Measurements from ENCODE around the gene NDRG4.

Gene NDRG4

DNA sequence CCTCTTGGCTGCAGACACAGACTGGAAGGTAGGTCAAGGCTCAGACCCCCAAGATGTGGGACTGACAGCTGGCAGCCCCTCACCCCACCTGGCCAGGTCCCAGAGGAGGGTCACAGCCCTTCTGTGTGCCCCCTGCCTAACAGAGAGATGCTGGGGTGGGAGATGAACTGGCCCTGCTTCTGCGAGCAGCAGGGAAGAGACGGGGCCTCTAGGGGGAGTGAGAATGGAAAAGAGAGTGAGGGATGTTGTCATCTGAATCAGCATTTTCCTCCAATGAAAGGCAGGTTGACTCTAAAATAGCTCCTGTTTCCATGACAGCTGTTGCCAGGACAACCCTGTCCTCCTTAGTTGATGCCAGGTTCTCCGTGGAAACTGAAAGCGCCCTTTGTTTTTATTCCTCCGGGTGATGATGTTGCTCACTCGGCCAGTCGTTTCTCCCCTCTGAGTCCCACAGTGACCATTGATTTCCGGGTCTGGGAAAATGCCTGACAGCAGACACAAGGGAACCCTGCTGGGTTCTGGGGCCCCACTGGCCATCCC is 4.9 kb upstream of the NDRG4 start:
- DNase-seq (ENCODE audit: low spot score), result peak; percentile 81

DNA sequence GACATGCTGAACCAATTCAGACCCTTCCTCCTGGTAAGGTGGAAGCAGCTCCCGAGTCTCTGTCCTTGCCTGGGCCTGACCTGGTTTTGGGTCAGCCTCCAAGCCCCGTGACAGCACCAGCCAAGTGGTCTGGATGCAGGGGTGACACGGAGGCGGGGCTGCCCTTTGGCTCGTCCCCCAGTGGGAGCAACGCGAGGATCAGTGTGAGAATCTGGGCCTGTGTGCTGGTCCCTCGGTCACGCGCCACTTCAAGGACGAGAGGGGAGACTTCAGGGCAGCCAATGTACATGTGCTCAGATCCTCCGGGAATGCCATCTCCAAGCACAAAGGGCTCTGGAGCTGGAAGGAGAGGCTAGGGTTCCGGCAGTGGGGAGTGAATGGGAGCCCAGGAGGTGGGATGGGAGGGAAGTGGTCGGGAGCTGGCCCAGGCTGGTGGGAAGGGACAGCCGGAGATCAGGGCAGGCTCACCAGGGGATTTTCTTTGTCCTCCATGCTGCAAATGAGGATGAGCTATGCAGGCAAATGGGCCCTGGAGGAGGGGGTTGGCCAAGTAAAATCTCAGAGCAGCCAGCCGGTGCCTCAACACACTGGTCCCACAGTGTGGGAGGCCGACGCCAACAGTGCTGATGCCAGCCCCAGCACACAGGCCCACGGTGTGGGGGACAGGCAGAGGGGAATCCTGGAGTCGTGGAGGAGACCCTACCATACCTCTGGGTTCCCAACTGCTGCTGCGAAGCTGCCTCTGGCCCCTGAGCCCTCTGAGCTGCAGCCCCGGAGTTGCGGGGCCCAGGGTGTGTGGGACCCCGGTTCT is 4.2 kb upstream of the NDRG4 start:
- DNase-seq (ENCODE audit: low spot score), result no peak

GRCh38 chr16:58497468-58497867 is 2.5 kb upstream of the NDRG4 start:
- DNase-seq (ENCODE audit: low spot score), result no peak

GRCh38 chr16:58497935-58498334 is 2.0 kb upstream of the NDRG4 start:
- DNase-seq (ENCODE audit: low spot score), result no peak

GRCh38 chr16:58498341-58499091 is 1.4 kb upstream of the NDRG4 start:
- DNase-seq (ENCODE audit: low spot score), result no peak

DNA sequence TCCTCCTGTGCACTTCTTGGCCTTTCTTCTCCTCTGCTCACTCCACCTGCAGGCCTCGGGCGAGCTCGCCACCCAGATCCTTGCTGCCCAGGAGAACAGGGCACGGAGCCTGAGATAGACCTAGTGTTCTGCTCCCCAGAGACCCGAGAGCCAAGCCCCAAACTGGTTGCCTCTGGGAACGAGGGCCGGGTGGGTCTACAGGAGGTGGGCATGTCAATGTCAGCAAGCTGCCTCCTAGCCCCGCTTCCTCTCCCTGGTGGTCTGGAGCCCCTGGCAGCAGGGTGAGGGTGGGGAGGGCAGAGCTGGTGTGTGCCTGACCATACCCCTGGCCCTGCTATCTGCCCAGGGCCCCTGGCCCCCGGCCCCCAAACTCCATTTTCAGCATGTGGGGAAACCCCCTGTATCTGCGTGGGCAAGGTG is 841 bp upstream of the NDRG4 start:
- DNase-seq (ENCODE audit: low spot score), result no peak

DNA sequence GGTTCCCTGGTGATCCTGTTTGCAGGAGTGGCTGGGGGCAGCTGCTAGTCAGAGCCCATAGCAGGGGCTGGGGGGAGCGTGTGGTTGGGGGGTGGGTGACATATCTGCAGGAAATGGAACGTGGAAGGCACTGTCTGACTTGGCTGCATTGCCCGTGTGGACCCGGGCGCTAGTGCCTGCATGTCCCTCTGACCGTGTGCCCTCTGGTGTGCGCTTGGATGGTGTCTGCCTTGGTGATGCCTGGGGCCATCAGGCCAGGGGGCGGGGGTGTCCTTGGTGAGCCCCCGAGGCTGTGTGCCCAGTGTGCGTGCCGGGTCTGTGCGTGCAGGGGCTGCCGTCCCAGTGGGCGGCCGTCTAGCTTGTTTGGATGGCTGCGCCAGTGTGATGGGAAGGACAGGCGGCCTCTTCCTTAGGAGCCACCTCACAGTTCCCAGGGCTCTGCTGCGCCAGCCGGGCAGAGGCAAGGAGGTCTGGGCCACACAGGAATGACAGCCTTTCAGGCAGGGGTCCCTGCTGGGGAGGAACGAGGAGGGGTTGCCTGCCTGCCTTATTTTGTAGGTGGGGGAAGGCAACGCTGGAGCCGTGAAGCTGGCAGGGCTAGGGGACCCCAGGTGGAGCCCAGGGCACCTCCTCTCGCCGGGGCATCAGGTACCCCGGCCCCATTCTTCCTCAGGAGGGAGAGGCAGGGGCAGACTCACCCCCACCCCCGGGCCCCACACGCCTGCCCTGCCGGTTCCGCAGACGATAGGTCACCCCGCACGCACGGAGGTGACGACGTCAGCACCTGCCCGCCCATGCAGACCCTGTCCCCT is 693 bp downstream of the NDRG4 start:
- DNase-seq (ENCODE audit: low spot score), result no peak

GRCh38 chr16:58501242-58502131 is 1.5 kb downstream of the NDRG4 start:
- peak; percentile 57 for DNase-seq (ENCODE audit: low spot score)

DNA sequence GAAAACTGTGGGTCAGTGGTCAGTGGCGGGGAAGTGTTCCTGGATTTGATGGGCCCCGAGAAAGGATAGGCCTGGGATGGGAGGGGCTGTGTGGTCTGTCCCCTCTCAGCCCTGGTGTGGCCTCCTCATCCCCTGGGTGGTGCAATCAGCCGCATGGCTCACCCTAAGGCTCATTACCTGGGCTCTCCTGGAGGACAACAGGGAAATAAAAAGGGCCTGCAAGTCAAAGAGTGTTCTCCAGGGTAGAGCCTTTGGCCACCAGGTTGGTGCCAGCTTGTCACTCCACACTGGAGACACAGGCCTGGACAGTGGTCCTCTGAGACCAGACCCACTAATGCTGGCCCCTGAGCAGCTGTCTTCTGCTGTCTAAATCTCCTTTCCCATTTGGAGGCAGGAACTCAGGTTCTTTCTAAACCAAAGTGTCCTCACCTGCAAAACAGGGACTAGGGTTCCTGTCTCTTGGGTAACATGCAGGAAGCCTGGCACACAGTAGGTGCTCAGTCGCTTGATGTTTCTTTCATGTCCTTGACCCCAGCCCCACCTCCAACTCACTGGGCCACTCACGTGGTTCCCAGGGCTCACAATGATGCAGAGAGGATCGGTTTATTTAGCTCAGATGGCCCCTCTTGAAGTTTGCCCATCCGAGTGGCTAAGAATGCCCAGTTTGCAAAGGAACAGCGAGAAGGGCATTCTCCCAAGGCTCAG is 2.4 kb downstream of the NDRG4 start:
- no peak for DNase-seq (ENCODE audit: low spot score)

DNA sequence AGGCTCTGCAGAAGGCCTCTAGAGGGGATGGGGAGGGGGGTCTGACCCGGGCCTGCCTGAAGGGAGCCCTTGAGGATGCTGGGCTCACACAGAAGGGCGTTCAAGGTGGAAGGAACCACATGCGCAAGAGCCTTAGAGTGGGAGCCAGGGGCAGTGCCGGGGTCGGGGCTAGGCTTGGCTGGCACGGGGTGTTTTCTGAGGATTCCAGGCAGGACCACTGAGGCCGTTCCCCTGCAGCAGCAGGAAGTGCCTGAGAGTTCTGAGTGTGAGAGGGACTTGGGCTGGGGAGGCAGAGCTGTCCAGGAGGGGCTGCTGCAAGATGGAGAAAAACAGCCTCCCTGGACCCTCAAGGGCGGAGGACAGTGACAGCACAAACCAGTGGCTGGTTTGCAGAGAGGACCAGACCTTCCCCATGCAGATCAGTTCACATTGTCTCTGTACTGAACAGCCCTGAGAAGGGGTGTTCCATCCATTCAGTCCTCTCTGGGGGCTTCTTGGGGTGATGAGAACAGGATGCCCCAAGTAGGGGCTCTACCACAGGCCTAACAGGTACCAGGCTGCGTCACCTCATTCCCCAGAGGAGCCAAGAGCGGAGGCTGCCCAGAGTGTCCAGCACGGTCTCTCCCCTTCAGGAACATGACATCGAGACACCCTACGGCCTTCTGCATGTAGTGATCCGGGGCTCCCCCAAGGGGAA is 3.4 kb downstream of the NDRG4 start:
- DNase-seq (ENCODE audit: low spot score), result no peak

DNA sequence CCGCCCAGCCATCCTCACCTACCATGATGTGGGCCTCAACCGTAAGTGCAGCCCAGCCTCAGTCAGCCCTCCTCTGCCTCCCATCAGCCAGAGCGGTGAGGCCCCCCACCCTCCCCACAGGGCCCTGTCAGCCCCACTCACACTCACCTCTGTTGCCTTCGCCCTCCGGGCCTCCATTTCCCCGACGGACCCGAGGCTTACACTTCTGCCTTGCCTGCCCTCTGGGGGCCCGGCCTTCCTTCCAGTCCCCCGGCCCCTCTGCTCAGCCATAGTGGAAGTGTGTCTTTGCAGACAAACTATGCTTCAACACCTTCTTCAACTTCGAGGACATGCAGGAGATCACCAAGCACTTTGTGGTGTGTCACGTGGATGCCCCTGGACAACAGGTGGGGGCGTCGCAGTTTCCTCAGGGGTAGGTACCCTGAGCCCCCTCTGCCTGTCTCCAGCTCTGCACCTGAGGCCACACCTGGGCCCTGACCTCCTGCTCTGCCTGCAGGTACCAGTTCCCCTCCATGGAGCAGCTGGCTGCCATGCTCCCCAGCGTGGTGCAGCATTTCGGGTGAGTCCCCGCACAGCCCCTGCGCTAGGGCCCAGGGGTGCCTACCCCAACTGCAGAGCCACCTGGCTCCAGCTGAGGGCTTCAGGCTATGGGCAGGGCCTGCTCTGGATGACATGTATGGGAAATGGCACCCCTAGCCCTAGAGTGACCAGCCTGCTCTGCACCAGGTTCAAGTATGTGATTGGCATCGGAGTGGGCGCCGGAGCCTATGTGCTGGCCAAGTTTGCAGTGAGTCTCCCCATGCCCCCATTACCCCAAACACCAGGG is 4.1 kb downstream of the NDRG4 start:
- DNase-seq (ENCODE audit: low spot score), result no peak

DNA sequence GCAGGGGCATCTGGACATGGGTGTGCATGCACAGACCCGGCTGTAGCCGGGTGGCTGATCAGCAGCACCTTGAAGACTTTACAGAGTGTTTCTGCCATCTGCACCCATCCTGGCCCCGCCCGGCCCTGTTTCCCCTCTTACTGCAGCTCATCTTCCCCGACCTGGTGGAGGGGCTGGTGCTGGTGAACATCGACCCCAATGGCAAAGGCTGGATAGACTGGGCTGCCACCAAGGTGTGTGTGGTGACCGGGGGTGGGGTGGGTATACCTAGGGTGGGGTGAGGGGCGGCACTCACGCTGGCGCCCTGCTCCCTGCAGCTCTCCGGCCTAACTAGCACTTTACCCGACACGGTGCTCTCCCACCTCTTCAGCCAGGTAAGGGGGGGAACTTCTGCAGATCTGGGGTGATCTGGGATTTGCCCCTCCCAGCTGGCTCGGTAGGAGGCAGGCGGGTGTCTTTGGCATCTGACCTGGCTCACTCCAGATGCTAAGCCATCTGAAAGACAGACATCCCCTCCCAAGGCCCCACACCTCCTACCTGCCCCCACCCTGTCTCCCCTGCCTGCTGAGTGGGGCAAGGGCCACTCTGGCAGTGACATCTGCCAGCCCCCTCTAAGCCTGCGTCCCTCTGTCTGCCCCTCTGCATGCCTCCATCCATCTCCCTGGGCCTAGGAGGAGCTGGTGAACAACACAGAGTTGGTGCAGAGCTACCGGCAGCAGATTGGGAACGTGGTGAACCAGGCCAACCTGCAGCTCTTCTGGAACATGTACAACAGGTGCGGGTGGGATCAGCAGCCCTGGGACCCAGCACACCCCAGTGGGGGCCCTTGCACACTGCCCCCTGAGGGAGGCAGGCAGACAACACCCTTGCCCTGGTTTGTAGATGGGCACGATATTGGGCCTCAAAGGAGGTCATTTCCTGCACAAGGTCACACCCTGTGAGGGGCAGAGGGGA is 6.6 kb downstream of the NDRG4 start:
- no peak for DNase-seq (ENCODE audit: low spot score)

- no peak for DNase-seq (ENCODE audit: low spot score)
These were observed 7.4 kb downstream of the NDRG4 start for GRCh38 chr16:58507195-58507962.

GRCh38 chr16:58507963-58508670 is 8.2 kb downstream of the NDRG4 start:
- no peak for DNase-seq (ENCODE audit: low spot score)

GRCh38 chr16:58508671-58509251 is 8.8 kb downstream of the NDRG4 start:
- DNase-seq (ENCODE audit: low spot score), result no peak
